Measurements from ENCODE around the gene ADCY5. TPM values are rescaled to one million over a fixed set of nuclear protein-coding genes. Genes with fewer than 3 reads are reported as not detected.

Gene ADCY5
- total RNA-seq, 1 experiment from 2014 or later = 1.4 TPM

GRCh38 chr3:123283657-123284398 is 165.1 kb downstream of the ADCY5 start:
- Histone ChIP-seq H3K27me3 (ENCODE audit: control insufficient read depth, insufficient read depth, low read length) (no peaks in the 10 kb centered on the region; the same call in 1 of the 2 replicates), H3K27ac (ENCODE audit: low read length) (no peak overlapping the region), H3K9me3 (ENCODE audit: control insufficient read depth, insufficient read depth, low read depth, low read length) (no peaks in the 10 kb centered on the region), H3K4me1 (ENCODE audit: control insufficient read depth, insufficient read depth, low read length) (no peaks in the 10 kb centered on the region), H3K36me3 (ENCODE audit: control insufficient read depth, insufficient read depth, low read length) (no peaks in the 10 kb centered on the region), H3K4me3 (ENCODE audit: low read depth in 2 of 2, low read length in 2 of 2) (no peak overlapping the region)
- no peak for DNase-seq (ENCODE audit: low read depth, low spot score)
- TF ChIP-seq REST (IDR thresholded peaks at IDR 0.05; ENCODE audit: insufficient read depth in 1 of 2, low read depth in 2 of 2, low read length in 1 of 2) (no peak), TCF7L2 (IDR thresholded peaks at IDR 0.05; ENCODE audit: low read depth, low read length) (no peak), POLR2AphosphoS5 (IDR thresholded peaks at IDR 0.05; ENCODE audit: low read depth, low read length) (no peak), CTCF (IDR thresholded peaks at IDR 0.05) (no peak), SIN3A (IDR thresholded peaks at IDR 0.05; ENCODE audit: borderline replicate concordance, insufficient read depth, low read depth, low read length) (no peak)
- POLR2A ChIA-PET = no interaction called here
- ATAC-seq = no peak
- CTCF ChIA-PET = no interaction called here
- BruUV-seq (replicated peaks) = no TSS peak
- intact Hi-C loops (cut with micrococcal nuclease; ENCODE audit: unreplicated experiment) (no loop called here), in situ Hi-C loops (cut with HindIII; ENCODE audit: low pct_unique_long_range_greater_than_20kb, low sequenced_read_pairs) (no loop called here)

- Histone ChIP-seq H3K4me3 (ENCODE audit: low read depth in 2 of 2, low read length in 2 of 2) (no peak overlapping the region), H3K9me3 (ENCODE audit: control insufficient read depth, insufficient read depth, low read depth, low read length) (no peaks in the 10 kb centered on the region), H3K36me3 (ENCODE audit: control insufficient read depth, insufficient read depth, low read length) (no peaks in the 10 kb centered on the region), H3K27ac (ENCODE audit: low read length) (no peak overlapping the region), H3K27me3 (ENCODE audit: control insufficient read depth, insufficient read depth, low read length) (no peaks in the 10 kb centered on the region), H3K4me1 (ENCODE audit: control insufficient read depth, insufficient read depth, low read length) (no peaks in the 10 kb centered on the region)
- BruUV-seq (replicated peaks) = no TSS peak
- ATAC-seq (no peak), DNase-seq (ENCODE audit: low read depth, low spot score) (no peak)
- intact Hi-C loops (cut with micrococcal nuclease; ENCODE audit: unreplicated experiment) = no loop called here
- in situ Hi-C loops (cut with HindIII; ENCODE audit: low pct_unique_long_range_greater_than_20kb, low sequenced_read_pairs) = no loop called here
- ChIA-PET POLR2A (no interaction called here), CTCF (no interaction called here)
- TF ChIP-seq POLR2AphosphoS5 (IDR thresholded peaks at IDR 0.05; ENCODE audit: low read depth, low read length) (no peak), CTCF (IDR thresholded peaks at IDR 0.05) (no peak), TCF7L2 (IDR thresholded peaks at IDR 0.05; ENCODE audit: low read depth, low read length) (no peak), SIN3A (IDR thresholded peaks at IDR 0.05; ENCODE audit: borderline replicate concordance, insufficient read depth, low read depth, low read length) (no peak), REST (IDR thresholded peaks at IDR 0.05; ENCODE audit: insufficient read depth in 1 of 2, low read depth in 2 of 2, low read length in 1 of 2) (no peak)
These were observed 165.8 kb downstream of the ADCY5 start for GRCh38 chr3:123283074-123283473.

Data from Panc1 (cell line).